ENCODE data around the gene OLR1. TPM values are rescaled to one million over a fixed set of nuclear protein-coding genes. Genes with fewer than 3 reads are reported as not detected.

Gene OLR1
- not detected in 2 replicates for total RNA-seq

GRCh38 chr12:10171973-10172728 is at the start of gene OLR1:
Gene OLR1, minus strand, starts transcription at chr12:10172132. Its CDS starts 55 bp downstream, at chr12:10172077.

DNA sequence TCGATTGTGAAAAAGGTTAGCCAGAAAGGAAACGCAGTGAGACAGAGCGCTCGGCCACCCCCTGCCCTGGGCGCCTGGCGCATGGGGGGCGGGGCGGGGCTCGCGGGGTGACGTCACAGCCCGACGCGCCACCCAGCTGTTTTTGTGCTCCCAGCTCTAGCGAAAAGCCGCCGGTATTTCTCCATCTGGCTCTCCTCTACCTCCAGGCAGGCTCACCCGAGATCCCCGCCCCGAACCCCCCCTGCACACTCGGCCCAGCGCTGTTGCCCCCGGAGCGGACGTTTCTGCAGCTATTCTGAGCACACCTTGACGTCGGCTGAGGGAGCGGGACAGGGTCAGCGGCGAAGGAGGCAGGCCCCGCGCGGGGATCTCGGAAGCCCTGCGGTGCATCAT is 40.8 kb upstream of the OLR1 start, which contains the start of gene GABARAPL1:
Gene GABARAPL1 (plus strand): TSS at position 139 of the 393 bp plus-strand sequence. CDS start 253 bp downstream, at position 392.

DNA sequence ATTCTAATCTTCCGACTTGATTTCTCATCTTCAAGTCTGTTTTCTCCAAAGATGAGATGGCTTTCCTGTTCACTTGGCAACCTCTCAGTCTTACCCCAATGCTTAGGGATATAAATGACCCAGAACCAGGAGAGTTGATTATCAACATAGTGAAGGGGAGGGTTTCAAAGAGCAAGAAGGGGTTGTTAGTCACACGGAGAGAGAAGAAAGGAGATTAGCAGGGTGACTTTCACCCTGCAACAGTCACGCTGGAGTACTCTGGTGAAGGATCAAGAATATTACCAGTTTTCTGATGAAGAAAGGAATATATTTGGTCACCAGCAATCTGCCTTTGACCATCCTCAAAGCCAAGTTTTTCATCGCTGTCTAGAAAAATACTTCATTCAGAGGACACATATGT is 6.9 kb upstream of the OLR1 start, which contains the start of gene TMEM52B:
Gene TMEM52B (plus strand): TSS at position 212 of the 400 bp plus-strand sequence. CDS start 543 bp downstream, outside the sequence.

GRCh38 chr12:10130042-10130441 is 41.9 kb downstream of the OLR1 start, which contains the start of gene CLEC7A:
Gene CLEC7A, minus strand, starts transcription at chr12:10130199. Its CDS starts 117 bp downstream, at chr12:10130082.

Other genes starting within 250 kb of the OLR1 start
- gene CLEC2A, start 239.8 kb downstream of the OLR1 start, total RNA-seq, result 0.22 TPM in 1 of 2 replicates, not detected in the other
- not detected in 2 replicates for gene CLEC12A, start 200.7 kb downstream of the OLR1 start, total RNA-seq
- under 0.01 and 0.33 TPM in 2 replicates for gene CLEC1B, start 173.0 kb downstream of the OLR1 start, total RNA-seq
- gene CLEC12B, start 161.5 kb downstream of the OLR1 start, total RNA-seq, result not detected in 2 replicates
- not detected in 2 replicates for gene CLEC9A, start 141.4 kb downstream of the OLR1 start, total RNA-seq
- gene CLEC1A, start 73.1 kb downstream of the OLR1 start, total RNA-seq, result 32.2 and 37.5 TPM in 2 replicates
- gene CLEC7A, start 41.9 kb downstream of the OLR1 start, total RNA-seq, result 27.7 and 44.0 TPM in 2 replicates
- 0.39 and 1.5 TPM in 2 replicates for gene TMEM52B, start 6.9 kb upstream of the OLR1 start, total RNA-seq
- 66.9 and 115 TPM in 2 replicates for gene GABARAPL1, start 40.7 kb upstream of the OLR1 start, total RNA-seq
- gene KLRD1, start 135.7 kb upstream of the OLR1 start, total RNA-seq, result 0.43 and 1.6 TPM in 2 replicates
- gene KLRK1, start 217.9 kb upstream of the OLR1 start, total RNA-seq, result 0.43 and 2.0 TPM in 2 replicates
- gene KLRC4, start 237.6 kb upstream of the OLR1 start, total RNA-seq, result 1.2 TPM in 1 of 2 replicates, not detected in the other
- gene KLRC3, start 248.5 kb upstream of the OLR1 start, total RNA-seq, result 0.33 and 1.2 TPM in 2 replicates

Measured in placental epithelial cell (primary cell).